ENCODE measurements around the gene ATG4B.
A peak's percentile ranks its signal among the peaks of the same experiment; 100 is the strongest.
"Not testable (repeated sequence)": the region's sequence is repeated elsewhere in the genome, so short reads cannot be mapped to it uniquely, and the experiment has no call there.

Gene ATG4B

GRCh38 chr2:241637018-241637794 is at the start of gene ATG4B, which contains the start of gene THAP4:
TSS of gene ATG4B (plus strand) at chr2:241637693. CDS start at chr2:241637715, 22 bp downstream.
TSS of gene THAP4 (minus strand) at chr2:241637158. CDS start at chr2:241637017, 141 bp downstream.
- DNase-seq = peak; percentile 78

- DNase-seq = not testable (repeated sequence)
Measured at GRCh38 chr2:241589863-241590262, 47.6 kb upstream of the ATG4B start.

- not testable (repeated sequence) for DNase-seq
Measured at GRCh38 chr2:241590496-241591455, 46.7 kb upstream of the ATG4B start.

DNA sequence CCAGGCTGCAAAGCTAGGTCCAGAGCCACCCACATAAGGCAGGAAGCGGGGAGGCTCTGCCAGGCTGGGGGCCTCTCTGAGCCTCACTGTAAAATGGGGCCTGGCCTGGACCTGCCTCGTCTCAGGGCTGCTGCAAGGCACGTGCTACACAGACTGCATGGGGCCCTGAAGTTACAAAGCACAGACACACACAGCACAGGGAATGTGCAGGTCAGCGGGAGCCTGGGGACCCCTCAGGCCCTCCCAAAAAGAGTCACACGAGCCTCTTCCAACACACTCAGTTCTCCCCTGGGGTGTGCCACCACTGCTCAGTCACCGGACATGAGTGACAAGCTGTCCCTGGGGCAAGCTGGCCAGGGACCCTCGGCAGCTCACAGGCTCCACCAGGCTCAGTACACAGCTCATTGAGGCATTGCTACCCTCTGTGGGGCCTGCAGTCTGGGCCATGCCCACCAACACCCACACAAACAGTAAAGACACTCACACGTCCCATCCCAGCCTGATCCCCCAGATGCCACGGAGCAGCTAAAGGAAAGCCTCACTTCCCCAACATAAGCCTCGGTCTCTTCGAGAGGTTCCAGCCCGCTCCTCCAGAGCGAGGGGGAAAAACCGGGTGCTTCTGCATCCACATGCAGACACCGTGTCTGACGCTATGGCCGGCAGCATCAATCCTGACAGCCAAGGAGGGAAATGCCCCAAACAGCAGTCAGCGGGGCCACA is 45.2 kb upstream of the ATG4B start:
- no peak for DNase-seq

DNA sequence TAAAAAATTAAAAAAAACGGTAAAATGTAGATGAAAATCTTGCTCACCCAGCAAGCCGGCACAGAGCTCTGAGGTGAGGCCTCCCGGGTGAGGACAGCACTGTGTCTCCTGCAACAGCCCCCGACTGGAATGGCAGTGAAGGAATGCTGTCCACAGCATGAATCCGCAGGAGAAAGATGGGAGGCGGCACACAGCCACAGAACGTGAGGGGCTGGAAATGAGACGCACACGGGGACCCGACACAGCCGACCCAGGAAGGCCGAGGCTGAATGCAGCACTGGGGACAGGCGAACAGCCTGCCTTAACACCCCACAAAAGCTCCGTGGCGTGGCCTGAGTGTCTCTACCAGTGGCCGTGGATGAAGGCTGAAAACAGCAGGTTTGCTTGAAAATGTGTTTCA is 44.2 kb upstream of the ATG4B start:
- DNase-seq = no peak

GRCh38 chr2:241595600-241596140 is 41.8 kb upstream of the ATG4B start:
- DNase-seq = no peak

DNA sequence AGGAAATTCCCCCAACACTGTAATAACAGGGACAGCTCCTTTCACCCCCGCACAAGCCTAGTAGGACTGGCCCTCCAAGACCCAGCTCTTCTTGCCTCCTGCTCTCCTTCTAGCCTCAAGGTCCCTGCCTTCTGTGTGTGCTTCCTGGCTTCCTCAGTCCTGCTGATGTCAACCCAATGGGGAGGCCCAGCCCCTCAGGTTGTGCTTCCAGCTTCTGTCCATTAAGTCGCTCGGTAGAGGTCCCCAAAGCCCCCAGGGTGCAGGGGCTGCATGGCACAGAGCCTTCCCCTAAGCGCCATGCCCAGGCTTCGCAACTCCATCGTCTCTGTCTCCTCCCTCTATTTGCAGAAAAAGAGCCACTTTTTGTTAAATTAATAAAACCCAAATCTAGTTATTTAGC is 39.9 kb upstream of the ATG4B start:
- no peak for DNase-seq

DNA sequence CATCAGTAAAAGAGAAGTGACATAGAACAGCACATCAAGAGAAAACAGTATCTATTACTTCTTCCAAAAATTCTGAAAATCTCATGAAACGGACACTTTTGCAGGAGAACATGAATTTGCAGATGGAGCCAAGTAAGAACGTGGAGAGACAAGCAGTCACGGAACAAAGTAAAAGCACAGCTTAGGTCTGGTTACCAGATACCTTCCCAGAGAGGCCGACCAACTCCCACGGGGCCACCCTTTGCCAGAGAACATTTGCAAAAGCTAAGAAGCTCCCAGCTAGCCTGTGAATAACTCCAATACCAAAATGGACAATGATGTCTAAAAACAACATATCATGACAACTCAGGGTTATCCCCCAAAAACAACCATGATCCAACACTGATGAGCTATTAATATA is 39.4 kb upstream of the ATG4B start:
- DNase-seq = no peak

- DNase-seq = peak; percentile 15
Measured at GRCh38 chr2:241598487-241598886, 39.0 kb upstream of the ATG4B start.

- DNase-seq = no peak
Measured at GRCh38 chr2:241599615-241600014, 37.9 kb upstream of the ATG4B start.

- no peak for DNase-seq
Measured at GRCh38 chr2:241601841-241602240, 35.7 kb upstream of the ATG4B start.

GRCh38 chr2:241602720-241603119 is 34.8 kb upstream of the ATG4B start:
- no peak for DNase-seq

DNA sequence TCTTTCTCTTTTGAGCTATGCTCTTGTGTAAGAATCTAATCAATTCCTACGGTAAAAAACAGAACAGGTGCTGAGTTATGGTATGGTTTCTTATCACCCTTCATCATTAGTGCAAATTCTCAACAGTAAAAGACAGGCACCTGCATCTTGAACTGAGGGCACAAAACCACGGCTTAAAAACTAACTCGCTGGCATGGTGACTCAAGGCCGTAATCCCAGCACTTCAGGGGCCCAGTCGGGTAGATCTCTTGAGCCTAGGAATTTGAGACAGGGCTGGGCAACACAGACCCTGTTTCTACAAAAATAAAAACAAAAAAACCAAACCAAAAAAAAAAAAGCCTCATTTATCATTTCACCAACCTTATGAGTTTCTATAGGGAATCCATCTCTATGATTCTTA is 33.8 kb upstream of the ATG4B start:
- no peak for DNase-seq

DNA sequence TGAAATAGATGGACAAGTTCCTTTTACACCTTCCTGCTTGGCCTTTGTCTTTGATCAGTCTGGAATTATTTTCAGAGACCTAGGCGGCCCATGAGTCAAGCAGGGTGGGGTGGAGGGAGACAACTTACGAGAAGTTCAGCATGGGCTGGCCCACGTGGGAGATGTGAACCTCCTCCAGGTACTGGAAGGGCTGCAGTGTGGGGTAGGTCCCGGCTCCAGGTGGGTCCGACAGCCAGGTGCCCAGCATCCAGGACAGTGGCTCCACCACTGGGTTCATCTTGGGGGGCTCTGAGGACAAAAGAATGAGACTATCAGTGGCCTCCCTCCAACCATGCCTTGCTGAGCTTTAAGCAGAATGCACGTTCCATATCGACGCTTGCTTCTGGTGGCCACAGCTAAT is 31.3 kb upstream of the ATG4B start:
- DNase-seq = no peak

DNA sequence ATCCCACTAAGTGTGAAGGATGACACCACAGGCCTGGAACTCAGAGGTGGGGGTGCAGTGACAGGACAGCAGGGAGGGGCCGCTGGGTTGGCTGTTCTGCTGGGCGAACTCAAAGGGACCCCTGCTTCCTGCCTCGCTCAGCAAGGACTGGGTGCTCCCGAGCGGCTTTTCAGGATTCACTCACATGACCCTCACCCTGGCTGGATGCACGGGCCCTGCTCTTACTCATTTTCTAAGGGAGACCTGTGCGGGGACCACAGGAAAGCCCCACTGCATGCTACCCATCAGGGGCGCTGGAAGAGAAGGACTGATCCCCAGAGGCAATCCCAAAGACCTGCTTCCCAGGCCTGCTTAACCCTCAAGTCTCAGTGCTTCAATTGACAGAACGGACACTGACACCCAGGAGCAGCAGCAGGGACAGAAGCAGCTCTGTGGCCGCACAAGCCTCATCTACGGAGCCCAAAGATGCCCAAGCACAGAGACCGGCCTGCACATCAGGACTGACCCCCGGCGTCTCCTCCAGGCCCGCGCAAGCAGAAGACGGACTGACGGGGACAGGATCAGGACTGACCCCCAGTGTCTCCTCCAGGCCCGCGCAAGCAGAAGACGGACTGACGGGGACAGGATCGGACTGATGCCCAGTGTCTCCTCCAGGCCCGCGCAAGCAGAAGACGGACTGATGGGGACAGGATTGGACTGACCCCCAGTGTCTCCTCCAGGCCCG is 30.2 kb upstream of the ATG4B start:
- no peak for DNase-seq

GRCh38 chr2:241608881-241609280 is 28.6 kb upstream of the ATG4B start:
- DNase-seq = no peak

DNA sequence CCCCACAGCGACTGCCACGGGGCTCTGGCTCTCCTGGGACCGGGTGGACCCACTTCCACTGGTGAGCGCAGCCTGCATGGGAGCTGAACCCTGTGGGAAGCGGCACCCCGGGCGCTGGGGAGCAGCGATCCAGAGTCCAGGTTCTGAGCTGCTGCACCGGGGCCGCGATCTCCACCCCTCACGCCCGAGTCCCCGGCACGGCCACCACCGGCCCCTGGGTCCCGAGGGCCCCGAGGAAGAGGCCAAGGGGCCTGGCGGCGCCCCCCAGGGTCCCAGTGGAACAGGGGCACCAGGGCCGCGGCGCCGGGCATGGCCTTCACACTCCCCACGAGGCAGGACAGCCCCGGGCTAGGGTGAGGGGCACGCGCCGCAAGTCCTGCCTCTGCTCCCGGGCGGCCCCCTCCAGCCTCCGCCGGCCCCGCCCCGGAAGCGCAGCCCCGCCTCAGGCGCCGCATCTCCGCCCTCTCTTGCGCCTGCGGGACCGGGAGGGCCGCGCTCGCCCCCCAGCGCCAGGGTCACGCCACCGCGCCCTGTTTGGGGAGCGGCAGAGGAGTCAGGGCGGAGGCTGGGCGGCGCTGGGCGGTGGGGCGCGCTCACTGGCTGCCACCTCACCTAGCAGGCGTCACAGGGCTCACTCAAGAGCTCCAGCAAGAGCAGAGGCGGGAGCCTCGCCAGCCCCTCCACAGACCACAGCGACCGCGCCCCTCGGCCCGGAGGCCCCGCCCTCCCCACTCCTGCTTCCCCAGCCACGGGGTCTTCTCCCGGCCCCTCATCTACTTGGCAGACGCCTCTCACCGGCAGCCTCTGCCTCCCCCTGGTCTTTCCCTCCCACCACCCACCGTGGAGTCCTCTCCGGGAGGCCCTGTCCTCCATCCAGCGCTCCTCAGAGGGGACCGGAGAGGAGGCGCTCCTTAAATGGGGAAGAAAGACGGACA is 27.4 kb upstream of the ATG4B start:
- DNase-seq = peak; percentile 92

GRCh38 chr2:241611062-241611461 is 26.4 kb upstream of the ATG4B start:
- no peak for DNase-seq

- no peak for DNase-seq
Measured at GRCh38 chr2:241612156-241613016, 25.1 kb upstream of the ATG4B start.

Measured in CD4-positive, alpha-beta T cell treated with Interleukin-21 for 1 hour (primary cell).